Adrenal gland (tissue), 5 donors: ENCODE measurements around the gene MTHFD2L.

Experiments used
- POLR2A ChIP-seq, 2 donors: fragments of 450-650 bp; IDR thresholded peaks; one replicate each; pipeline ENCODE4 v1.6.1; 2017; ENCODE audit warnings: antibody characterized with exemption in 2 of 2, mild to moderate bottlenecking in 2 of 2, moderate library complexity in 1 of 2
- TF ChIP-seq, protein P1 (sequence below), 6 experiments: fragments of 450-650 bp in 4 of 6; fragments of 200-600 bp in 2 of 6; sonication (generic) in 1 of 6; IDR thresholded peaks; 1 replicate in 5 of 6; 2 replicates in 1 of 6; pipeline versions ENCODE4 v1.5.1 to v1.8.0; 2016 to 2021; ENCODE audit warnings: antibody characterized with exemption in 6 of 6, mild to moderate bottlenecking in 2 of 6, moderate library complexity in 1 of 6
- donor health status: DM: no; HTN: no; CAD: no.

DNA sequence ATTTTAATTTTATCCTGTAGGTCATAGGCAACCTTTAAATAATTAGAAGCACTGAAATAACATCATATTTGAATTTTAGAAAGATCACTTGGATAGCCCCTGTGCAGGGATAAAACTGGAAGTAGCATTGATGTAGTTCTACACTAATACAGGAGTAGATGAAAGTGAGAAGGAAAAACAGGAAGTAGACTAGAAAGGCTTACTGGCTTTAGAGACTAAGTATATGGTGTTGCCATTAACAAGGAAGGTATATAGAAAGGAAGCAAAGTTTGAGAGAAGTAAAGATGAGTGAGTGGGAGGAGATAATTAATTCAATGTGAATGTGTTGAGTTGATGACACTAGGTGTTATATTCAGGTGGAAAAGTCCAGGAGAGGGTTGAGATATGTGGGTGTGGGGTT, 77.2 kb downstream of the MTHFD2L start:
- TF ChIP-seq, protein P1, sequence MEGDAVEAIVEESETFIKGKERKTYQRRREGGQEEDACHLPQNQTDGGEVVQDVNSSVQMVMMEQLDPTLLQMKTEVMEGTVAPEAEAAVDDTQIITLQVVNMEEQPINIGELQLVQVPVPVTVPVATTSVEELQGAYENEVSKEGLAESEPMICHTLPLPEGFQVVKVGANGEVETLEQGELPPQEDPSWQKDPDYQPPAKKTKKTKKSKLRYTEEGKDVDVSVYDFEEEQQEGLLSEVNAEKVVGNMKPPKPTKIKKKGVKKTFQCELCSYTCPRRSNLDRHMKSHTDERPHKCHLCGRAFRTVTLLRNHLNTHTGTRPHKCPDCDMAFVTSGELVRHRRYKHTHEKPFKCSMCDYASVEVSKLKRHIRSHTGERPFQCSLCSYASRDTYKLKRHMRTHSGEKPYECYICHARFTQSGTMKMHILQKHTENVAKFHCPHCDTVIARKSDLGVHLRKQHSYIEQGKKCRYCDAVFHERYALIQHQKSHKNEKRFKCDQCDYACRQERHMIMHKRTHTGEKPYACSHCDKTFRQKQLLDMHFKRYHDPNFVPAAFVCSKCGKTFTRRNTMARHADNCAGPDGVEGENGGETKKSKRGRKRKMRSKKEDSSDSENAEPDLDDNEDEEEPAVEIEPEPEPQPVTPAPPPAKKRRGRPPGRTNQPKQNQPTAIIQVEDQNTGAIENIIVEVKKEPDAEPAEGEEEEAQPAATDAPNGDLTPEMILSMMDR (IDR thresholded peaks at IDR 0.05): no peak
- no peak for TF ChIP-seq POLR2A (IDR thresholded peaks at IDR 0.05)
